Limb (tissue), 2 donors: ENCODE data around the gene C9orf43.
A peak's percentile ranks its signal among the peaks of the same experiment; 100 is the strongest.
"Not testable (repeated sequence)": the region's sequence is repeated elsewhere in the genome, so short reads cannot be mapped to it uniquely, and the experiment has no call there.

Source experiments
- DNase-seq, 2 donors: peaks; one replicate each; pipeline ENCODE4 v3.0.0-alpha.2; 2016; ENCODE audit errors: extremely low spot score in 2 of 2

Gene C9orf43

GRCh38 chr9:113410207-113410864 lies at the start of gene C9orf43, which contains the start of gene POLE3:
TSS of gene C9orf43 (plus strand) at chr9:113410747. CDS start at chr9:113413494, 2,747 bp downstream.
TSS of gene POLE3 (minus strand) at chr9:113410675. CDS start at chr9:113410293, 382 bp downstream.
- DNase-seq, result peak; percentile 96

- DNase-seq, result no peak
These were observed 49.1 kb upstream of the C9orf43 start for GRCh38 chr9:113361304-113362018.

- no peak for DNase-seq
These were observed 47.2 kb upstream of the C9orf43 start for GRCh38 chr9:113363336-113363735.

GRCh38 chr9:113364951-113365350 lies 45.6 kb upstream of the C9orf43 start:
- DNase-seq, result no peak

- not testable (repeated sequence) for DNase-seq
These were observed 44.9 kb upstream of the C9orf43 start for GRCh38 chr9:113365652-113366051.

GRCh38 chr9:113368348-113368981 lies 42.1 kb upstream of the C9orf43 start:
- DNase-seq, result no peak

GRCh38 chr9:113368982-113369854 lies 41.3 kb upstream of the C9orf43 start:
- no peak for DNase-seq

GRCh38 chr9:113369855-113370140 lies 40.7 kb upstream of the C9orf43 start:
- no peak for DNase-seq

- no peak for DNase-seq
These were observed 39.7 kb upstream of the C9orf43 start for GRCh38 chr9:113370806-113371325.

- no peak for DNase-seq
These were observed 38.5 kb upstream of the C9orf43 start for GRCh38 chr9:113372059-113372458.

- no peak for DNase-seq
These were observed 37.3 kb upstream of the C9orf43 start for GRCh38 chr9:113373256-113373655.

- DNase-seq, result no peak
These were observed 36.7 kb upstream of the C9orf43 start for GRCh38 chr9:113373676-113374392.

- DNase-seq, result no peak
These were observed 35.2 kb upstream of the C9orf43 start for GRCh38 chr9:113375057-113376023.

- DNase-seq, result peak; percentile 67 to 88
These were observed 33.6 kb upstream of the C9orf43 start, which contains the start of gene HDHD3 for GRCh38 chr9:113376634-113377567. TSS of gene HDHD3 (minus strand) at chr9:113376986. CDS start at chr9:113374354, 2,632 bp downstream.

GRCh38 chr9:113379094-113379828 lies 31.3 kb upstream of the C9orf43 start:
- DNase-seq, result not testable (repeated sequence)

GRCh38 chr9:113379829-113380210 lies 30.7 kb upstream of the C9orf43 start:
- DNase-seq, result not testable (repeated sequence)

GRCh38 chr9:113380869-113381378 lies 29.6 kb upstream of the C9orf43 start:
- no peak for DNase-seq
